Keratinocyte (primary cell): Measurements from ENCODE around the gene ATRNL1. TPM values are rescaled to one million over a fixed set of nuclear protein-coding genes. Genes with fewer than 3 reads are reported as not detected.

ENCODE experiments used
- DNase-seq: peaks from one replicate; pipeline ENCODE4 v3.0.0-alpha.2; 2011; ENCODE audit warnings: low read depth, missing footprints, low spot score
- FAIRE-seq: peaks from 2 replicates; lab custom pipeline; 2011; peaks lifted over from hg19 to GRCh38; lab: Jason Lieb, UNC
- H2AFZ ChIP-seq: 2 replicates; pipeline ENCODE4 v1.6.0; 2012; ENCODE audit warnings: low read length, control low read depth, inconsistent platforms; ENCODE audit not compliant: control insufficient read depth
- H3K27ac ChIP-seq: 2 replicates; pipeline ENCODE4 v1.5.1; 2011; ENCODE audit warnings: low read length; ENCODE audit not compliant: control insufficient read depth, insufficient read depth
- H3K27me3 ChIP-seq: 3 replicates; pipeline ENCODE4 v1.6.0; 2011; ENCODE audit warnings: low read length; ENCODE audit not compliant: control insufficient read depth, insufficient read depth; ENCODE audit errors: extremely low read depth
- H3K36me3 ChIP-seq, 2 experiments: 2 replicates in 1 of 2; 3 replicates in 1 of 2; pipeline ENCODE4 v1.5.1; 2011; ENCODE audit warnings: low read length in 2 of 2, mild to moderate bottlenecking in 1 of 2; ENCODE audit not compliant: control insufficient read depth in 2 of 2, insufficient read depth in 2 of 2; ENCODE audit errors: extremely low read depth in 1 of 2
- H3K4me1 ChIP-seq: 3 replicates; pipeline ENCODE4 v1.5.1; 2011; ENCODE audit warnings: low read length; ENCODE audit not compliant: control insufficient read depth, insufficient read depth; ENCODE audit errors: extremely low read depth
- H3K4me2 ChIP-seq: 3 replicates; pipeline ENCODE4 v1.6.0; 2011; ENCODE audit warnings: low read depth, low read length; ENCODE audit not compliant: control insufficient read depth, insufficient read depth; ENCODE audit errors: extremely low read depth
- H3K4me3 ChIP-seq, 3 experiments: fragments of 200-600 bp in 1 of 3; sonication (generic) in 1 of 3; 2 replicates in 2 of 3; 3 replicates in 1 of 3; pipeline ENCODE4 v1.5.1; 2011 to 2016; ENCODE audit warnings: low read length in 3 of 3, mild to moderate bottlenecking in 3 of 3, control low read depth in 2 of 3, inconsistent platforms in 1 of 3, low read depth in 1 of 3, mixed read lengths in 1 of 3, mixed run types in 1 of 3, moderate library complexity in 1 of 3; ENCODE audit not compliant: control insufficient read depth in 2 of 3, insufficient read depth in 2 of 3; ENCODE audit errors: extremely low read depth in 1 of 3
- H3K79me2 ChIP-seq: 2 replicates; pipeline ENCODE4 v1.6.0; 2012; ENCODE audit warnings: low read length; ENCODE audit not compliant: control insufficient read depth, insufficient read depth
- H3K9ac ChIP-seq: 3 replicates; pipeline ENCODE4 v1.6.0; 2011; ENCODE audit warnings: low read length; ENCODE audit not compliant: control insufficient read depth, insufficient read depth; ENCODE audit errors: extremely low read depth
- H3K9me1 ChIP-seq: 3 replicates; pipeline ENCODE4 v1.6.0; 2011; ENCODE audit warnings: low read length; ENCODE audit not compliant: control insufficient read depth, insufficient read depth; ENCODE audit errors: extremely low read depth
- H3K9me3 ChIP-seq: 2 replicates; pipeline ENCODE4 v1.5.1; 2012; ENCODE audit warnings: low read depth, low read length; ENCODE audit not compliant: control insufficient read depth
- H4K20me1 ChIP-seq: 3 replicates; pipeline ENCODE4 v1.6.0; 2011; ENCODE audit warnings: low read length; ENCODE audit not compliant: control insufficient read depth, insufficient read depth; ENCODE audit errors: extremely low read depth
- CTCF ChIP-seq, 3 experiments: IDR thresholded peaks in 1 of 3; conservative IDR thresholded peaks in 1 of 3; optimal IDR thresholded peaks in 1 of 3; 2 replicates in 2 of 3; 3 replicates in 1 of 3; pipeline versions ENCODE3 to v1.5.1; 2011; ENCODE audit warnings: low read length in 3 of 3, mild to moderate bottlenecking in 3 of 3, moderate library complexity in 2 of 3, control low read depth in 1 of 3, inconsistent platforms in 1 of 3; ENCODE audit not compliant: insufficient read depth in 2 of 3; ENCODE audit errors: extremely low read depth in 1 of 3
- EZH2 ChIP-seq: IDR thresholded peaks from one replicate; pipeline ENCODE4 v1.6.1; 2012; ENCODE audit warnings: inconsistent platforms, mild to moderate bottlenecking, low read length, moderate library complexity
- dilution Hi-C: fragments of 300-500 bp; cut with MboI; formaldehyde crosslinking; loops from one replicate; pipeline ENCODE4 v1.7.0; 2020; ENCODE audit warnings: low sequenced_read_pairs; ENCODE audit not compliant: extremely low pct_ligation_motif_present
- polyA plus RNA-seq, 5 experiments: library from polyadenylated mRNA; depleted of rRNA in 3 of 5; stranded (reverse) in 3 of 5; stranded (forward) in 1 of 5; unstranded in 1 of 5; fragments of >200 nt; gene quantifications; 1 replicate in 1 of 5; 2 replicates in 3 of 5; 3 replicates in 1 of 5; pipeline versions ENCODE4 v1.2.1 to v1.2.3, GENCODE V29; 2011 to 2012; ENCODE audit warnings: missing spikeins in 2 of 5, low read depth in 1 of 5, low replicate concordance in 1 of 5

ATRNL1 gene
- polyA plus RNA-seq, 1 donor (not counting 4 experiments of a cell fraction or from before 2014, with no cell fraction given): 0.07 TPM

GRCh38 chr10:115696747-115697146, 603.6 kb downstream of the ATRNL1 start:
- Histone ChIP-seq H3K9ac (no peak overlapping the region), H3K27ac (no peak overlapping the region), H2AFZ (no peak overlapping the region), H3K36me3 (no peaks in the 10 kb centered on the region), H4K20me1 (no peaks in the 10 kb centered on the region), H3K79me2 (no peaks in the 10 kb centered on the region), H3K4me3 (no peak overlapping the region), H3K9me1 (no peaks in the 10 kb centered on the region), H3K9me3 (no peaks in the 10 kb centered on the region), H3K4me1 (no peaks in the 10 kb centered on the region), H3K27me3 (no peaks in the 10 kb centered on the region), H3K4me2 (no peak overlapping the region)
- dilution Hi-C loops: no loop called here
- DNase-seq (no peak), FAIRE-seq (no peak)
- TF ChIP-seq CTCF (optimal IDR thresholded peaks at IDR 0.05 in 1 of 3, IDR thresholded peaks at IDR 0.05 in 1 of 3, conservative IDR thresholded peaks at IDR 0.05 in 1 of 3; ENCODE audit: extremely low read depth in 1 of 3, insufficient read depth in 2 of 3, low read length in 3 of 3): no peak
- no peak for TF ChIP-seq EZH2

GRCh38 chr10:115706026-115706425, 612.9 kb downstream of the ATRNL1 start:
- dilution Hi-C loops: no loop called here
- Histone ChIP-seq H3K36me3 (no peaks in the 10 kb centered on the region), H3K79me2 (no peaks in the 10 kb centered on the region), H3K9me1 (no peaks in the 10 kb centered on the region), H3K27me3 (no peaks in the 10 kb centered on the region), H3K4me3 (no peak overlapping the region), H3K27ac (no peak overlapping the region), H3K9me3 (no peaks in the 10 kb centered on the region), H3K9ac (no peak overlapping the region), H4K20me1 (no peaks in the 10 kb centered on the region), H2AFZ (no peak overlapping the region), H3K4me2 (no peak overlapping the region), H3K4me1 (no peaks in the 10 kb centered on the region)
- FAIRE-seq: no peak
- DNase-seq: no peak
- TF ChIP-seq EZH2 (no peak), CTCF (optimal IDR thresholded peaks at IDR 0.05 in 1 of 3, IDR thresholded peaks at IDR 0.05 in 1 of 3, conservative IDR thresholded peaks at IDR 0.05 in 1 of 3; ENCODE audit: extremely low read depth in 1 of 3, insufficient read depth in 2 of 3, low read length in 3 of 3) (no peak)
